ENCODE data around the gene ATE1.
A peak's percentile ranks its signal among the peaks of the same experiment; 100 is the strongest.

The ATE1 gene

DNA sequence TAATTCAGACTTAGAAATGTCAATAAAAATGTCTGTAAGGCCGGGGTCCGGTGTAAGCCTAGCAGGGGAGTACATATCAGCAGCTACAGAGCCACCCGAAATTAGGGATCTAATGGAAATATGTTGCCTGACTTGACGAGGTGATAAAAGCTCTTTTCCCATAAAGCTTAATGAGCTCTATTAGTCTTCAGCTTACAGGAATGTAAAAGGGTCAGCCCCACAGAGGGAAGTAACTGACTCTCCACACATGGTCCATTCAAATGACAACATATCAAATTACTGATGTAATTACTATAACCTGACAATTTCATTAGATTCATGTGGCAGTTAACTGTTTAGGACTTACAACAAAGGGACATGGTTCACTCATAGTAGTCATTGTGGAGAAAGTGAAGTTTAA, 62.3 kb downstream of the ATE1 start:
- DNase-seq, result no peak

- DNase-seq, result no peak
These were observed 63.2 kb downstream of the ATE1 start for GRCh38 chr10:121864653-121865052.

- DNase-seq, result no peak
These were observed 63.7 kb downstream of the ATE1 start for GRCh38 chr10:121864168-121864567.

- DNase-seq, result no peak
These were observed 65.2 kb downstream of the ATE1 start for GRCh38 chr10:121862649-121863048.

GRCh38 chr10:121862042-121862441, 65.8 kb downstream of the ATE1 start:
- no peak for DNase-seq

DNA sequence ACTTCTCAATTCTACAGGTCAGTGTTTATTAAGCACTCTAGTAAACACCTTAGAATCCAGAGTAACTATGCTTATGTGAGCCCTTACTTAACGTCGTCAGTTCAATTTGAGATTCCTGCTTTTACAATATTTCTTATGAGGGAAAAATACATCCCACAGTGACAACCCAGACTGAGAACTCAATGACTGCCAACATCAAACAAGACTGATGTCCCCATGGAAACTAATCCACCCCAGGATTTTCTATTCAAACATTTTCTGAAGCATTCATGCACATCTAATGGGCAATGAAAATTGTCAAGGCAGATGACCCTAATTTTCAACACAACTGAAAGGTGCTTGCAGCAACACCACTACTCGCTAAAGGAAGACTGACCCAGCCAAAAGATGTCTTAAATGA, 67.0 kb downstream of the ATE1 start:
- no peak for DNase-seq

GRCh38 chr10:121854809-121855445, 72.9 kb downstream of the ATE1 start:
- DNase-seq, result no peak

DNA sequence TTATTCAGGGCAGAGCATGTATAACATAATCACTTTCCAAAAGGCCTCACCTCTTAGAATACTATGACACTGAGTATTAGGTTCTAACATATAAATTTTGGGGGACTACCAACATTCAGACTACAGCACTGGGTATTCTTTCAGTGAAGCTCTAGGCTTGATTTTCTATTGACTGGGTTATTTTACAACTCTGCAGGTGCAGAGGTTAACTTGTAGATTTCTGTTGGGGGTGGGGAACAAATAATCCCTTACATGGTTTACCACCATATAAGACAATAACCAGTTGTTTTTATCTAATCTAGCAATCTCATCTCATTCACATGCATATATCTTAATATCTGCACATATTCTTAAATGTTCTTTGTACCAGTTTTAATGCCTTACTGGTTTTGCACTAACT, 73.9 kb downstream of the ATE1 start:
- DNase-seq, result no peak

DNA sequence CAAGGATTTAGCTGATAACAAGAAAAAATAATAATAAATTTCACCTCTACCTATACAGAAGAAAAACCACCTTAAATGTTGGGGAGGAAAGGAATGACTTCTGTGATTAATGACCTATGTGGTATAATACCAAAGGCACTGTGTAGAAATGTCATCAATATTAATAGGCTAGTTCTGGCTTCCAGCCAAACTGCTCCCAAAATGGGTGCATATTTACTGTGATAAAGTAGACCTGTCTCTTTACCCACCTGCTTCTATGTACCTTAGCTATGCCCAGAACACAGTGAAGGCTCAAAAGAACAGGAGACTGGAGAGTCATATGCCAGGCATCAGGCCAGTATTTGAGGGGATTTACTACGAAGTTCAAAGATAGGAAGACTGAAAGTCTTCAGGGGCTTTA, 76.0 kb downstream of the ATE1 start:
- DNase-seq, result no peak

DNA sequence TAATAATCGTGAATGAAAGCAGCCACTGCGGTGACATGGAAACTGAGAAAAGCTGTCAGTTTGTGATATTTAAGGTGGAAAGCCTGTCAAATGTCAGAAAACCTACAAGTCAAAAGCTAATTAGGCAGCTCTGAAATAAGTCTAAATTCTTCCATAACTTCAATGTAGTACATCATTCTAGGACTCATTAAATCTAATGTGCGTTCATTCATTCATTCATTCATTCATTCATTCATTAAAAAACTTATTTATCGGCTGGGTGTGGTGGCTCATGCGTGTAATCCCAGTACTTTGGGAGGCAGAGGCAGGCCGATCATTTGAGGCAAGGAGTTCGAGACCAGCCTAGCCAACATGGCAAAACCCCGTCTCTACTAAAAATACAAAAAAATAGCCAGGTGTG, 79.7 kb downstream of the ATE1 start:
- DNase-seq, result no peak

DNA sequence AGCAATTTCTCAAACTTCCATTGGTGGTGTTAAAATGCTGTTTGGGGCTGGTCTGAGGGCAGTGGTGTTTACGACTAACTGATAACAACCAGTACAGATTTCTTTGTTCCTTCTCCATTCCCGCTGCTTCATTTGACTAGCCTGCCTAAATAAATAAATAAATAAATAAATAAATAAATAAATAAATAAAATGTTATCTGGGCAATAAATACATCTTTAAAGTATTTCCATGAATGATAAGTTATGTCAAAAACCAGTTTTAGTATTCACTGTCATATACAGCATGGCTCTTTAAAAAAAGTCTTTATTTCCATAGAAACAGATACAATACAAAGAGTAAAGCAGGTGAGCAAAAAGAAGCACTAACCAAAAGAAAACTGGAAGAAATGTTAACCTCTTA, 81.3 kb downstream of the ATE1 start:
- DNase-seq, result no peak

DNA sequence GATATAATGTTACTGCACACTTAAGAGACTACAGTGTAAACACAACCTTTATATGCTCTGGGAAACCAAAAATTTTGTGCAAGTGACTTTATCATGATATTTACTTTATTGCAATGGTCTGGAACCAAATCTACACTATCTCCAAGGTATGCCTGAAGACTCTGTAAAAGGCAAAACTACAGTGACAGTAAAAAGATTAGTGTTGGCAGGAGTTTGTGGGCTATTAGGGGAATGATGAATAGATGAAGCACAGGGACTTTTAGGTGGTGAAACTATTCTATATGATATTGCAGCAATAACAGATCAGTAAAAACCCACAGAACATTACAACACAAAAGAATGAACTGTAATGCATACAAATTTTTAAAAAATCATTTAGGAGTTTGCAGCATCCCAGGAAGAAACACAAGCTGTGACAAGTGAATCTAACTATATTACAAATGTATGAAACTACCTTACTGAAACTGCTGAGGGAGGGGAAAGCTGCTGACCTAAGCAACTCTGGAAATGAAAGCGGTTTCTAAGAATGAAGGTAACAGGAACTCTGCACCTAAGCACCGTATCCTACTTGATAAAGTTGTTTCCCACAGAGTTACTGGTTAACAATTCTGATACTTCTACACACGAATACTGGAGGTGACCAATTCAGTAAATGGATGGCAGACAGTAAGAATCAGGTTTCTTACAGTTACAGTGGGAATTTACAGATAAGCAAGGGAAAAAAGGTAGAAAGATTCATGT, 82.6 kb downstream of the ATE1 start:
- peak in 1 of 5 donors; percentile 62 for DNase-seq

GRCh38 chr10:121844537-121844936, 83.3 kb downstream of the ATE1 start:
- DNase-seq, result no peak

- no peak for DNase-seq
These were observed 84.5 kb downstream of the ATE1 start for GRCh38 chr10:121843379-121843778.

GRCh38 chr10:121841862-121842261, 86.0 kb downstream of the ATE1 start:
- DNase-seq, result no peak

DNA sequence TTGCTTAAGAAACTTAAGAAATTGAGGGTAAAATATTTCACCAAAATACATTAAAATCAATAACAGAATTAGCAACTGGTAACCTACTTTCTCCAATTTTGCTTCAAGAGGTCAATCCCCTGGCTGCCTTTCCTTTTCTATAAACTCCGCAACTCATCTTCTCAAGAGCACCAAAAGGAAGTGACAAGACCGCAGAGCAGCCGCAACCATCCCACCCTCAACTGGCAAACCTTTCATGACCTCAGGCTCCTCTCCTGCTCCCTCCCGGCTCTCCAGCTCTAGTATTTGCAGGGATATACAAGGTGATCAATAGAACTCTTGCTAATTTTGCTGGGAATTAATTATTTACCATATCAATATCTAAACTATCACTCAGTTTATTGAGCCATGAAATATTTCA, 88.9 kb downstream of the ATE1 start:
- no peak for DNase-seq

- DNase-seq, result no peak
These were observed 89.7 kb downstream of the ATE1 start for GRCh38 chr10:121838149-121838548.

DNA sequence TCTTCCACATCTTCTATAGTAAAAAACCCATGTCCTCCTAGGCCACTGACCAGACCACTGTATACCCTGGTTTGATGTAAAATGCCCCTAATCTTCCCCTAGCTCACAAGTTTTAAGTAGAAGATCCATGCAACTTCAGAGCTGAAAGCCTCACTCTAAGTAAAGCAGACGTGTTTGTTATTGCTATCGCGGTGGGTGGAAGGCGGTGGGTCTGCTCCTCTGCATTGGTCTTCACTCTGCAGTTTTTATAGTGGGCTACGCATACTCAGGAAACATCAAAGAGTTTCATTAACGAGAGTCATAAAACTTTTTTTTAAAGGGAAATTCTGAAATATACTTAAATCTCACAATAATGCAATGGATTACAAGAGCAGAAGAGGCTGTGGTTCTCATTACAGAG, 91.7 kb downstream of the ATE1 start:
- DNase-seq, result no peak

DNA sequence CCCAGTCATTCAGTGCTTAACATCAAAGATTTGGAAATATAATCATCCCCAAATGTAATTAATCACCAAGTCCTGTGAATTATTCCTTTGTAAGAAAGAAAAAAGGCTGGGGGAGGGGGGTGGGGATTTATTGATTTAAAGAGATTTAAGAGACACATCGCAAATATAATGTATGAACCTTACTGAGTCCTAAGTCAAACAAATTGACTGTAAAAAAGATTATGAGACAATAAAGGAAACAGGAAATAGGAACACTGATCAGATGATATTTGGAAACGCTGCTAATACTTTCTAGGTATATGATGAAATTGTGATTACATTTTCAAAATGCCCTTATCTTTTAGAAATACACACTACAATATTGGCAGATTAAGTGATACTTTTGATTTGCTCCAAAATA, 92.5 kb downstream of the ATE1 start:
- no peak for DNase-seq

DNA sequence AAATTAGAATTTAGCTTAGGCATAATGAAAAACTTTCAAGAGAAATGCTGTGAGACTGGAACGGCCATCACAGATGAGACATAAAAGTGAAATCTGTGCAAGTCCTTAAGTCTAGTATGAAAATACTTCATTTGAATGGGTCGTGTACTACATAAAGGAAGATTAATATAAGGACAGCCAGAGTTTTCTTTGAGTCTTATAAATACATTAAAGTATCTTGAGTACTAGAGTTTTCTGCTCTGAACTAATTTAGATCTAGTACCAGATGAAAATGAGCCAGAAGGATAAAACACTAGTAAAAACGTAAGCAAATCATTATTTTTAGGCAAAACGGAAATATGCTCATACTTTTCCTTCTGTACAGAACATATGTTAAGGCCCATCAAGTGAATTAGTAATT, 93.1 kb downstream of the ATE1 start:
- DNase-seq, result no peak

GRCh38 chr10:121833387-121833786, 94.4 kb downstream of the ATE1 start:
- no peak for DNase-seq

DNA sequence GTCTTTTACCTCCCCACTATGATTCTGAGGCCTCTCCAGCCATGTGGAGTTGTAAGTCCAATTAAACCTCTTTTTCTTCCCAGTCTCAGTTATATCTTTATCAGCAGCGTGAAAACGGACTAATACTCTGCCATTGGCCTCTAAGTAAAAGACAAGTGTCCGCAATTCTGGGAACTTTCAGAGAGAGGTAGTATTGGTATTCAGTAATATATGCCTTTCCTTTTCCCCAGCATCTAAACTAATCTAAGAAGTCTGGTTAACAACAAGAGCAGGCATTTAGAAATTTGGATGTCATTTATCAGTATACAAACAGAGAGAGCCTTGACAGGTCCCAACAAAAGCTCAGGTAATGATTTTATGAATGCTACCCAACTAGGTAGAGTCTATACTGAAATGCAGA, 95.2 kb downstream of the ATE1 start:
- no peak for DNase-seq

DNA sequence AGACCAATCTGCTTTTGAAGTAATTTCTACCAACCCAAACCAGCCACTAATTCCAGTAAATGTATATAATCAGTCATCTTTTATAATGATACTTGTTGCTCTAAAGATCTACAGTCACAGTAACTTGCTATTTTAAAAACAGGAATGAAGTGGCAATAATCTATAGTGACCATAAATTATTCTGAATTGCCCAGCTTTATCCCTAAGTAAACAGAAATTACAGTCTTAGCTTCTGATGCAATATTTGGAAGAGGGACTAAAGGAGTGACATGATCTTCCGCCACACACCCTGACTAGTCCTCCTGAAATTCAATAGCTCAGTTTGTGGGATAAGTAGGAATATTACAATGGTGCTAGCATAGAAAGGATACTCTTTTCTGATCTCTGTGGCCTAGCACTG, 96.1 kb downstream of the ATE1 start:
- no peak for DNase-seq

DNA sequence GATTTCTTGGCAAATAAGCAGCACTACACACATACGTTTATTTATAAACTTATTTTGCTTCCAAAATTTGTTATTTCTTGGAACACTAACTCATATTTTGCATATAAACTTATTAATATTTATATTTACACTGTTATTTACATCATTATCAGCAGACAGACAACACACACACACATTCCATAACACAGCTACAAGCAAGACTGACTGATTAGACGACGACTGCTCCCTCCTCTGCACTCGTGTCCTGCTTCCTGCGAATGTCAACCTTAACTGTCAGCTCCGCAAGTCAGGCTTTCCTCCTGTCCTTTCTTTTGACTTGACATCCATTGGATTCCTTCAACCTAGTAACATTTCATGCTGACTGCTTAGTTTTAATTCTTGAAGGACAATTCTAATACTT, 96.6 kb downstream of the ATE1 start:
- DNase-seq, result no peak

DNA sequence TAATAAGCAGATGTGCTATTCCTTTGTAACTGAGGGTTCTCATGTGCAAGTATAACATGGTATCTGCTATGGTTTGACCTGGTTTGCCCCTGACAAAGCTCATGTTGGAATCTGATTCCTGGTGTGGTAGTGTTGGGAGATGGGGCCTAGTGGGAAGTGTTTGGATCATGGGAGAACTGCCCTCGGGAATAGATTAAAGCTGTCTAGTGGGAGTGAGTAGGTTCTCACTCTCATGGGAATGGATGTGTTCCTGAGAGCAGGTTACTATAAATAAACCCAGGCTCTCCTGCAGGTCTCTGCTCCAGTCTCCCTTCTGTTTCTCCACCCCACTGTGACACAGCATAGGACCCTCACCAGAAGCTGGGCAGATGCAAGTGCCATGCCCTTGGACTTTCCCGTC, 97.7 kb downstream of the ATE1 start:
- DNase-seq, result no peak
